ENCODE data around the gene CLECL1. TPM values are rescaled to one million over a fixed set of nuclear protein-coding genes. Genes with fewer than 3 reads are reported as not detected.
"Not testable (repeated sequence)": the region's sequence is repeated elsewhere in the genome, so short reads cannot be mapped to it uniquely, and the experiment has no call there.

Gene CLECL1
- total and polyA plus RNA-seq, 2 of the 4 experiments (the other 2 are of a cell fraction) = not detected

GRCh38 chr12:9695661-9696060 is 37.2 kb downstream of the CLECL1 start:
- H3K27ac ChIP-seq (ENCODE audit: insufficient read depth, low read length); H3K56ac ChIP-seq (ENCODE audit: extremely low read depth, insufficient read depth, low read length); H4K20me1 ChIP-seq (ENCODE audit: insufficient read depth, low read length); H3K36me3 ChIP-seq (ENCODE audit: control insufficient read depth, insufficient read depth, low read length); H3K4me1 ChIP-seq (ENCODE audit: control insufficient read depth, insufficient read depth, low read length); H4K8ac ChIP-seq (ENCODE audit: low read depth in 2 of 2, low read length in 2 of 2); H3K4ac ChIP-seq (ENCODE audit: low read depth, low read length); H3K9me3 ChIP-seq (ENCODE audit: control insufficient read depth, insufficient read depth, low read length); H3K18ac ChIP-seq (ENCODE audit: low read depth, low read length); POLR2A ChIA-PET (ENCODE audit: unreplicated experiment); H3K4me2 ChIP-seq (ENCODE audit: low read depth, low read length); H2BK15ac ChIP-seq (ENCODE audit: low read depth, low read length); in situ Hi-C loops (cut with MboI; ENCODE audit: low sequenced_read_pairs); ATAC-seq (ENCODE audit: low read depth); H2BK20ac ChIP-seq (ENCODE audit: low read depth, low read length); intact Hi-C loops (cut with micrococcal nuclease); H3K9me1 ChIP-seq (ENCODE audit: insufficient read depth, low read length); H4K91ac ChIP-seq (ENCODE audit: insufficient read depth, low read depth, low read length); BruUV-seq (replicated peaks); H4K5ac ChIP-seq (ENCODE audit: low read depth, low read length); H3K23ac ChIP-seq (ENCODE audit: low read depth, low read length); H3K14ac ChIP-seq (replicated peaks; ENCODE audit: low read depth, low read length); H3K27me3 ChIP-seq (ENCODE audit: control insufficient read depth, insufficient read depth, low read length); H2BK120ac ChIP-seq (ENCODE audit: low read depth, low read length); dilution Hi-C loops (cut with HindIII; ENCODE audit: low sequenced_read_pairs, unreplicated experiment); H2AK5ac ChIP-seq (ENCODE audit: low read depth, low read length); H3K4me3 ChIP-seq (ENCODE audit: insufficient read depth, low read depth, low read length); DNase-seq; H2AK9ac ChIP-seq (replicated peaks; ENCODE audit: low read depth, low read length, poor library complexity); H2BK5ac ChIP-seq (ENCODE audit: low read depth, low read length, poor library complexity, severe bottlenecking); H3K9ac ChIP-seq (ENCODE audit: low read depth, low read length); H2AFZ ChIP-seq (replicated peaks; ENCODE audit: low read length, poor library complexity); H3K79me1 ChIP-seq (ENCODE audit: low read depth in 1 of 2, low read length in 2 of 2); CTCF ChIA-PET: not testable (repeated sequence)
- no CpG with 5 or more reads among the region's 3 CpGs for WGBS, 2 experiments (ENCODE audit: extremely low coverage in 2 of 2, insufficient read length in 1 of 2)

GRCh38 chr12:9695150-9695549 is 37.7 kb downstream of the CLECL1 start:
- CTCF ChIA-PET; H4K8ac ChIP-seq (ENCODE audit: low read depth in 2 of 2, low read length in 2 of 2); H3K27ac ChIP-seq (ENCODE audit: insufficient read depth, low read length); H3K27me3 ChIP-seq (ENCODE audit: control insufficient read depth, insufficient read depth, low read length); H3K4me2 ChIP-seq (ENCODE audit: low read depth, low read length); intact Hi-C loops (cut with micrococcal nuclease); H2AFZ ChIP-seq (replicated peaks; ENCODE audit: low read length, poor library complexity); H3K56ac ChIP-seq (ENCODE audit: extremely low read depth, insufficient read depth, low read length); H3K9me3 ChIP-seq (ENCODE audit: control insufficient read depth, insufficient read depth, low read length); H4K20me1 ChIP-seq (ENCODE audit: insufficient read depth, low read length); H3K18ac ChIP-seq (ENCODE audit: low read depth, low read length); H4K91ac ChIP-seq (ENCODE audit: insufficient read depth, low read depth, low read length); POLR2A ChIA-PET (ENCODE audit: unreplicated experiment); H2BK5ac ChIP-seq (ENCODE audit: low read depth, low read length, poor library complexity, severe bottlenecking); H3K4me1 ChIP-seq (ENCODE audit: control insufficient read depth, insufficient read depth, low read length); H2BK15ac ChIP-seq (ENCODE audit: low read depth, low read length); H3K9me1 ChIP-seq (ENCODE audit: insufficient read depth, low read length); H3K23ac ChIP-seq (ENCODE audit: low read depth, low read length); dilution Hi-C loops (cut with HindIII; ENCODE audit: low sequenced_read_pairs, unreplicated experiment); H3K14ac ChIP-seq (replicated peaks; ENCODE audit: low read depth, low read length); H4K5ac ChIP-seq (ENCODE audit: low read depth, low read length); H3K4me3 ChIP-seq (ENCODE audit: insufficient read depth, low read depth, low read length); H2BK120ac ChIP-seq (ENCODE audit: low read depth, low read length); H2AK9ac ChIP-seq (replicated peaks; ENCODE audit: low read depth, low read length, poor library complexity); H3K9ac ChIP-seq (ENCODE audit: low read depth, low read length); ATAC-seq (ENCODE audit: low read depth); H3K79me1 ChIP-seq (ENCODE audit: low read depth in 1 of 2, low read length in 2 of 2); H2AK5ac ChIP-seq (ENCODE audit: low read depth, low read length); H3K4ac ChIP-seq (ENCODE audit: low read depth, low read length); H2BK20ac ChIP-seq (ENCODE audit: low read depth, low read length); DNase-seq; H3K36me3 ChIP-seq (ENCODE audit: control insufficient read depth, insufficient read depth, low read length); in situ Hi-C loops (cut with MboI; ENCODE audit: low sequenced_read_pairs); BruUV-seq (replicated peaks): not testable (repeated sequence)
- 100% methylated on average over 1 of the region's 9 CpGs; no CpG with 5 or more reads in 1 of the 2 experiments for WGBS, 2 experiments (ENCODE audit: extremely low coverage in 2 of 2, insufficient read length in 1 of 2)
